Tibial nerve (tissue), 4 donors: ENCODE results near the gene DMD. TPM values are rescaled to one million over a fixed set of nuclear protein-coding genes. Genes with fewer than 3 reads are reported as not detected.

Experiments
- DNase-seq, 2 donors: peaks; one replicate each; pipeline ENCODE4 v3.0.0-alpha.2; 2019; ENCODE audit warnings: low spot score in 2 of 2
- H3K27ac ChIP-seq, 4 donors: fragments of 200-600 bp; sonication (generic) in 3 of 4; one replicate each; pipeline ENCODE4 v1.5.1; 2017 to 2019; ENCODE audit warnings: mild to moderate bottlenecking in 1 of 4
- H3K27me3 ChIP-seq, 2 donors: fragments of 200-600 bp; sonication (generic) in 1 of 2; one replicate each; pipeline versions ENCODE4 v1.5.1 to v1.6.0; 2017 to 2019
- H3K36me3 ChIP-seq, 3 donors: fragments of 200-600 bp; sonication (generic); one replicate each; pipeline ENCODE4 v1.5.1; 2018 to 2019
- H3K4me1 ChIP-seq, 4 donors: fragments of 200-600 bp; sonication (generic) in 3 of 4; one replicate each; pipeline ENCODE4 v1.5.1; 2017 to 2019
- H3K4me3 ChIP-seq, 4 donors: fragments of 200-600 bp; sonication (generic) in 3 of 4; one replicate each; pipeline ENCODE4 v1.5.1; 2017 to 2019; ENCODE audit warnings: mild to moderate bottlenecking in 1 of 4, moderate library complexity in 1 of 4
- H3K9me3 ChIP-seq, 4 donors: fragments of 200-600 bp; sonication (generic) in 3 of 4; one replicate each; pipeline ENCODE4 v1.5.1; 2017 to 2019
- CTCF ChIP-seq, 5 experiments: fragments of 200-600 bp in 3 of 5; fragments of 450-650 bp in 2 of 5; sonication (generic) in 3 of 5; IDR thresholded peaks; one replicate each; pipeline ENCODE4 v1.5.1; 2016 to 2019; ENCODE audit warnings: antibody characterized with exemption in 5 of 5, mild to moderate bottlenecking in 3 of 5, moderate library complexity in 2 of 5
- EP300 ChIP-seq, 2 donors: sonication (generic); formaldehyde crosslinking; IDR thresholded peaks; one replicate each; pipeline ENCODE4 v1.6.1; 2017; ENCODE audit warnings: antibody characterized with exemption in 2 of 2, mild to moderate bottlenecking in 1 of 2
- POLR2A ChIP-seq, 2 donors: fragments of 450-650 bp; IDR thresholded peaks; one replicate each; pipeline ENCODE4 v1.6.1; 2017; ENCODE audit warnings: antibody characterized with exemption in 2 of 2, mild to moderate bottlenecking in 2 of 2, moderate library complexity in 2 of 2
- WGBS, 2 donors: methylation state at CpG; one replicate each; pipeline ENCODE4 v1.1.5; 2018; 5-methylcytosine and 5-hydroxymethylcytosine counted together
- total RNA-seq, 4 donors: library from RNA; depleted of rRNA; stranded (reverse); fragments of >200 nt; gene quantifications; one replicate each; pipeline ENCODE4 v1.1.0, GENCODE V29; 2016

Gene DMD
- total RNA-seq, 4 donors from 2014 or later = 156 to 345 (median 245) TPM

- H3K27ac ChIP-seq = no peak overlapping the region
- no peaks in the 10 kb centered on the region for H3K4me1 ChIP-seq
- TF ChIP-seq POLR2A (IDR thresholded peaks at IDR 0.05) = no peak
- no peak for TF ChIP-seq EP300 (IDR thresholded peaks at IDR 0.05)
- peak in 1 of 5 experiments; percentile 8 for TF ChIP-seq CTCF (IDR thresholded peaks at IDR 0.05)
- DNase-seq = no peak
- H3K4me3 ChIP-seq = no peak overlapping the region
- H3K36me3 ChIP-seq = no peaks in the 10 kb centered on the region
- 42 to 51% methylated on average over 4 of the region's 4 CpGs for WGBS, 2 donors
- no peaks in the 10 kb centered on the region for H3K9me3 ChIP-seq
- H3K27me3 ChIP-seq = no peaks in the 10 kb centered on the region
Measured at GRCh38 chrX:32408389-32408788, 803.0 kb downstream of the DMD start.

GRCh38 chrX:32397562-32398216 lies 813.7 kb downstream of the DMD start:
- Histone ChIP-seq H3K4me1 (no peaks in the 10 kb centered on the region), H3K27ac (no peak overlapping the region), H3K9me3 (no peaks in the 10 kb centered on the region), H3K36me3 (no peaks in the 10 kb centered on the region), H3K4me3 (no peak overlapping the region), H3K27me3 (no peaks in the 10 kb centered on the region)
- WGBS, 2 donors = 70 to 91% methylated on average over 4 of the region's 4 CpGs
- TF ChIP-seq EP300 (IDR thresholded peaks at IDR 0.05) (no peak), POLR2A (IDR thresholded peaks at IDR 0.05) (no peak), CTCF (IDR thresholded peaks at IDR 0.05) (no peak)
- DNase-seq = no peak

- no peak for DNase-seq
- TF ChIP-seq CTCF (IDR thresholded peaks at IDR 0.05) = no peak
- no peak for TF ChIP-seq EP300 (IDR thresholded peaks at IDR 0.05)
- no peak for TF ChIP-seq POLR2A (IDR thresholded peaks at IDR 0.05)
- H3K4me3 ChIP-seq = no peak overlapping the region
- no peaks in the 10 kb centered on the region for H3K27me3 ChIP-seq
- H3K36me3 ChIP-seq = no peaks in the 10 kb centered on the region
- no peak overlapping the region for H3K27ac ChIP-seq
- no peaks in the 10 kb centered on the region for H3K9me3 ChIP-seq
- no peaks in the 10 kb centered on the region for H3K4me1 ChIP-seq
- 48 to 54% methylated on average over 2 of the region's 2 CpGs for WGBS, 2 donors
Measured at GRCh38 chrX:32395878-32396277, 815.5 kb downstream of the DMD start.

GRCh38 chrX:32392655-32393054 lies 818.7 kb downstream of the DMD start:
- H3K4me3 ChIP-seq = no peak overlapping the region
- no peaks in the 10 kb centered on the region for H3K9me3 ChIP-seq
- no peak for DNase-seq
- WGBS, 2 donors = 86 to 93% methylated on average over 3 to 4 of the region's 4 CpGs
- no peaks in the 10 kb centered on the region for H3K4me1 ChIP-seq
- H3K27me3 ChIP-seq = no peaks in the 10 kb centered on the region
- H3K36me3 ChIP-seq = no peaks in the 10 kb centered on the region
- TF ChIP-seq POLR2A (IDR thresholded peaks at IDR 0.05) = no peak
- no peak for TF ChIP-seq CTCF (IDR thresholded peaks at IDR 0.05)
- no peak for TF ChIP-seq EP300 (IDR thresholded peaks at IDR 0.05)
- no peak overlapping the region for H3K27ac ChIP-seq

GRCh38 chrX:32370456-32371205 lies 840.7 kb downstream of the DMD start:
- peaks cover 0 to 6% of the 10 kb centered on the region in 2 donors for H3K27me3 ChIP-seq
- H3K36me3 ChIP-seq = no peaks in the 10 kb centered on the region
- DNase-seq = no peak
- TF ChIP-seq POLR2A (IDR thresholded peaks at IDR 0.05) (no peak), CTCF (IDR thresholded peaks at IDR 0.05) (no peak), EP300 (IDR thresholded peaks at IDR 0.05) (no peak)
- H3K9me3 ChIP-seq = no peaks in the 10 kb centered on the region
- H3K4me3 ChIP-seq = no peak overlapping the region
- no peak overlapping the region for H3K27ac ChIP-seq
- no peaks in the 10 kb centered on the region for H3K4me1 ChIP-seq
- 69 to 70% methylated on average over 5 of the region's 5 CpGs for WGBS, 2 donors
